ENCODE measurements around the gene HES5. TPM values are rescaled to one million over a fixed set of nuclear protein-coding genes. Genes with fewer than 3 reads are reported as not detected.

Gene HES5
- polyA plus RNA-seq, 1 donor from 2014 or later, result 0.81 TPM

- TF ChIP-seq CTCF (IDR thresholded peaks at IDR 0.05; ENCODE audit: poor library complexity, severe bottlenecking), result no peak
- TF ChIP-seq RAD21 (conservative IDR thresholded peaks at IDR 0.05), result no peak
- TF ChIP-seq SMC3 (conservative IDR thresholded peaks at IDR 0.05; ENCODE audit: poor library complexity), result no peak
- no peak for TF ChIP-seq REST (IDR thresholded peaks at IDR 0.05; ENCODE audit: borderline replicate concordance)
- TF ChIP-seq TAF1 (IDR thresholded peaks at IDR 0.05; ENCODE audit: low read depth), result no peak
- no peak for TF ChIP-seq EP300 (conservative IDR thresholded peaks at IDR 0.05; ENCODE audit: poor library complexity, severe bottlenecking)
- no peak overlapping the region for H3K4me3 ChIP-seq (ENCODE audit: low read length)
- H3K9ac ChIP-seq (ENCODE audit: low read length), result no peak overlapping the region
- no peaks in the 10 kb centered on the region for H3K27me3 ChIP-seq (ENCODE audit: insufficient read depth, low read depth, low read length)
- no peak overlapping the region for H3K4me2 ChIP-seq (ENCODE audit: low read length)
- no peaks in the 10 kb centered on the region for H3K36me3 ChIP-seq (ENCODE audit: insufficient read depth, low read length)
- no peak overlapping the region for H2AFZ ChIP-seq (ENCODE audit: low read depth, low read length)
- H3K79me2 ChIP-seq (replicated peaks; ENCODE audit: insufficient read depth, low read length), result no peaks in the 10 kb centered on the region
- no peaks in the 10 kb centered on the region for H3K9me2 ChIP-seq (ENCODE audit: insufficient read depth, low read length)
- no peaks in the 10 kb centered on the region for H3F3A ChIP-seq (ENCODE audit: insufficient read depth, low read length, poor library complexity, severe bottlenecking)
- no peak overlapping the region for H3K27ac ChIP-seq (ENCODE audit: low read length)
- peaks cover 3% of the 10 kb centered on the region for H3K9me3 ChIP-seq (ENCODE audit: low read length)
- H4K20me1 ChIP-seq (ENCODE audit: insufficient read depth), result no peaks in the 10 kb centered on the region
Measured at GRCh38 chr1:2575801-2576663, 46.0 kb upstream of the HES5 start.

- Histone ChIP-seq H3K9ac (ENCODE audit: low read length) (no peak overlapping the region), H4K20me1 (ENCODE audit: insufficient read depth) (no peaks in the 10 kb centered on the region), H3K27ac (ENCODE audit: low read length) (no peak overlapping the region), H3K4me3 (ENCODE audit: low read length) (no peak overlapping the region), H3K36me3 (ENCODE audit: insufficient read depth, low read length) (no peaks in the 10 kb centered on the region), H3K79me2 (replicated peaks; ENCODE audit: insufficient read depth, low read length) (no peaks in the 10 kb centered on the region), H2AFZ (ENCODE audit: low read depth, low read length) (no peak overlapping the region), H3K9me2 (ENCODE audit: insufficient read depth, low read length) (no peaks in the 10 kb centered on the region), H3K9me3 (ENCODE audit: low read length) (peaks cover 3% of the 10 kb centered on the region), H3K4me2 (ENCODE audit: low read length) (no peak overlapping the region), H3F3A (ENCODE audit: insufficient read depth, low read length, poor library complexity, severe bottlenecking) (no peaks in the 10 kb centered on the region), H3K27me3 (ENCODE audit: insufficient read depth, low read depth, low read length) (no peaks in the 10 kb centered on the region)
- no peak for TF ChIP-seq EZH2 (IDR thresholded peaks at IDR 0.05; ENCODE audit: borderline replicate concordance, insufficient read depth, low read length, poor library complexity, severe bottlenecking)
- no peak for TF ChIP-seq MXI1 (conservative IDR thresholded peaks at IDR 0.05; ENCODE audit: poor library complexity, severe bottlenecking)
- no peak for TF ChIP-seq TAF1 (IDR thresholded peaks at IDR 0.05; ENCODE audit: low read depth)
- TF ChIP-seq SMC3 (conservative IDR thresholded peaks at IDR 0.05; ENCODE audit: poor library complexity), result no peak
- TF ChIP-seq CTCF (IDR thresholded peaks at IDR 0.05; ENCODE audit: poor library complexity, severe bottlenecking), result no peak
- TF ChIP-seq REST (IDR thresholded peaks at IDR 0.05; ENCODE audit: borderline replicate concordance), result no peak
- TF ChIP-seq RAD21 (conservative IDR thresholded peaks at IDR 0.05), result no peak
- no peak for TF ChIP-seq POLR2AphosphoS5 (IDR thresholded peaks at IDR 0.05)
- no peak for TF ChIP-seq EP300 (conservative IDR thresholded peaks at IDR 0.05; ENCODE audit: poor library complexity, severe bottlenecking)
Measured at GRCh38 chr1:2574350-2574749, 44.3 kb upstream of the HES5 start.
